RKO (cell line): Measurements from ENCODE around the gene CDH8.
"Not testable (repeated sequence)": the region's sequence is repeated elsewhere in the genome, so short reads cannot be mapped to it uniquely, and the experiment has no call there.

Experiments
- DNase-seq: peaks from one replicate; pipeline ENCODE4 v3.0.0-alpha.2; 2016; ENCODE audit warnings: low spot score

The CDH8 gene

DNA sequence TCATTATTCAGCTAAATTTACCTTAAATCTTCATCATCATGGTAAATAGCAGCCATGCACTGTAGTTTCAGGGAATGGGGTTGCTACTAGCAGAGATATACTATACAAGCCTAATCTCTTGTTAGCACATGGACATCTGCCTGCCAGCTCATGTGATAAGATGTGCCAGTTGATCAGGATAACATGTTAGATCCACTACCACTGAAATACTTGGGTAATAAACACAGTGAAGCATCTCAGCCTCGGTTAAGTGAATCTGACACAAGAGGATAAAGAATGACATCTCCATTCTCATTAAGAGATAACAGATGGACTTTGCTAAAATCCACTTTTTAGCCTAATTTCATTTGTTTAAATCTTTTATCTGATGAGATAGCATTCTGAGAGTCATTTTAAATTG lies 256.1 kb downstream of the CDH8 start:
- DNase-seq: no peak

DNA sequence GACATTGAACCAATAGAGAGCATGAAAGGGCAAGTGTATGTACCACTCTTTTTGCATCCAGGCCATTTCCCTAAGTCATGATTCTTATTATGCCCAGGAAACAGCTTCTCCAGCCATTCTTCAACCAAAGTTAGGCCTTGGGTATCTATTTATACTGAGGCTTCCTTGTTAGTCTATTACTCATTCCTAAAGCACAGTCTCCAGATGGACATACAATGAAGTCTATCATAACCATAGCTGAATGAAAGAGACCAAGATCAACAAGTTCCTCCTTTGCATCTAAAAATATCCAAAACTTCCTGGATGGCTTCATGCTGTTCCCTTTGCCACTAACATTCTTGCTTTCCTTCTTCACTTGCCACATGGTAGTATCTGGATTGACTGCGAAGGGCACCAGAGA lies 265.9 kb downstream of the CDH8 start:
- DNase-seq: no peak

DNA sequence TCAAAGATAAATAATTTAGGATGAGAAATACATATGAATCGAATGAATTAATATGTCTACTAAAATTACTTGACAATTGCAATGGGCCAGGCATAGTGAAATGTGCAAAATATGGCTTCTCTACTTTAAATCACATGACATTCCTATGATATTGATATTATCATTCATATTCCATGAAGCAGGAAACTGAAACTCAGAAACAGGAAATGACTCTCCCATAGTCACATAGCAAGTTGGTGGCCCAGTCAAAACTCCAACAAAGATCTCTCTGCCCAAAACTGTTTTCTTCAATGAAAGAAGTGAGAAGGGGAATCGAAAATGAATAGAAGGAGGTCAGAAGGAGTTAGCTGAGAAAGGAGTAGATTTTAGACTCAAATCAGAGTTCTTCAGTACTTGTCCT lies 272.2 kb downstream of the CDH8 start:
- DNase-seq: peak; percentile 6

DNA sequence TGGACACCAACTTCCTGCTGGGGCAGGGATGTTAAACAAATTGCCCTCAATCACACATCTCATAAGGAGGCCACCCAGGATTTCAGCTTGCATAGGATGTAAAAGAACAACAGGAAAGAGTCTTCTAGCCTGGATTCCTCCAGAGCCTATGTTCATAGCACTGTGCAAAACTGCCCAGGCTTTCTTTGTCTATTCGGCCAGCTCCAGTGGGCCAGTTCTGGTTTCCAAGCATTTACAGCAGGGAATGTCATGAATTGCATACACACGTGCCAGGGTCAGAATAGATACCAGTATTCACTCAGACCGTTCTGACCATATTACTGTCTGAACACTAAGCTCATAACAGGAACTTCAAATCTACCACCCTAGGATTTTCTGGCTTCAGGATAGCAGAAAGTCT lies 273.2 kb downstream of the CDH8 start:
- DNase-seq: no peak

DNA sequence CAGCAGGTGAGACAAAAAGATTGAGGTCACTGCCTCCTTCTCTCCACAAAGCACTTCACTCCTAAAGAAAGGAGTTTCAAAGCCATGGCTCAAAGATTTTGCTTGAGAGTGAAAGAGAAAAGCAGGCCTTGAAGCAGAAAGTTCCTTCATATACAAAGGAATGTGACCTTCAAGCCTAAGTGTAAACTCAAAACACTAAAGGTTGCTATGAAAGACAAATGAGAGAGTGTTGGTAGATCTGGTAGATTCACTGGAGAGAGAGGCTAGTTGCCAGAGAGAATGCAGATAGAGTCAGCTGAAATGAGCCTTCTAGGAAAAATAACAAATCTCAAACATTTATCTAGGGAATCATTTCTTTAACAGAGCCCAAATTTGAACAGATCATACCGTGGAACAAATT lies 305.2 kb downstream of the CDH8 start:
- DNase-seq: no peak

DNA sequence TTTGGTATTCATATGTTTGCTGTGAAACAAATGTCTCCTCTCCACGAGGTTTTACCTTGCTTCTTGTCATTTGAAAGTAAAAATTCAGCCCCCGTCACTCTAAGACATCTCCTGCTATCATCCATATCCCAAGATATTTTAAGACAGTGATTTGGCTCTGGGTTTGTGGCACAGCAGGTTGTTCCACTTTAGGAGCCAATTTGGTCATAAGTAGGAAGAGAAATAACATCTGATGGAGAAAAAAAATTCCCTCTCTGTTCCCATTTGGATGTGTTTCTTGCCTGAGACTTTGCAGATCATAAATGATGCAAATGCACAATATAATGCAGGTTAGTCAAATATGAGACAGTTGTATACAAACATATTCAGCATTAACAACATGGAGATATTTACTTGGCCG lies 309.5 kb downstream of the CDH8 start:
- no peak for DNase-seq

DNA sequence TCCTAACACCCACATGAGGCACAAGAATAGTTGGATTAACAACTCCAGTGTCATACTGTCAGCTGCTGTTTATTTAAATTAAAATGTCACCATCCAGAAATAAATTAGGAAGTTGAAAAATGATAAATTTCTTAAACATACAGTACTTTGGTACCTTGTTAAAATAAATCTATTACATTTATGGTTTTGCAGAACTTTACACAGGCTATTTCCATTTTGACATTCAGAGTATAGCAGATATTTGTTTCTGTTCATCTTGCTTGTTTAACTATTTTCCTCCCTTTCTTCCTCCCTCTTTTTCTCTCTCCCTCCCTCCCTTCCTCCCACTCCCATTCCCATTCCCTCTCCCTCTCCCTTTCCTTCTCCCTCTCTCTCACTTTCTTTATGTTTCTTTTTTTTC lies 310.1 kb downstream of the CDH8 start:
- DNase-seq: no peak

DNA sequence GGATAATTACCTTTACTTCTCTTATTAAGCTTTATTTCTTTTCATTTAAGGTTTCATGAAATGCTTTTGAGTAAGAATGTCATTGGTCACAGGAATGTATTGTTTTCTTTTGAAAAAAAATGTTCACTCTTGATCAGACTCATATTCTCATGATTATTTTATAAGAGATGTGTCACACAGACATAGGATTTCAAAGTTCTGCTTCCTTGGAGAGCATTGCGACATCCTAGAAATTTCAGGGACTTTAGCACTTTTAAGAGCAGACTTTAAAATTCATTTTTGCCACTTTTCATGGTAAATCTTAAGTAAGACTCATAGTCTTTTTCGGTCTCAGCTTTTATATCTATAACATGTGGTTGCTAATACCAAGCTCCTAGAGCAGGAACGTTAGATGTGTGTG lies 314.7 kb downstream of the CDH8 start:
- DNase-seq: no peak

DNA sequence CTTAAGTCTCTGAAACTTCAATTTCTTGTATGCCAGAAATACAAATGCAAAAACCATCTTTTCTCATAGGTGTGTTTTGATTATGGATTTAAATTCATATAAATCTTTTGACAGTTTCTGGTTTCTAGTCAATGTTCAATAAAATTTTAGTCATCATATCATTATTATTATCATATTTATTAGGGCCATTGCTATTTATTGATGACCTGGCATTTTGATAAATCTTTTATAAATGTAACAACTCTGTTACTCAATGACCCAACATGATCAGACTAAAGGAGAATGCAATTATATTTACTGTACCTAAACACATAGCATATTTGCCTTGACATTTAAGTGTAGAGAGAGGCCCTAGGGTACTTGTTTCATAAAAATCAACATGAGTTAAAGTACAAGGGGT lies 320.8 kb downstream of the CDH8 start:
- DNase-seq: no peak

DNA sequence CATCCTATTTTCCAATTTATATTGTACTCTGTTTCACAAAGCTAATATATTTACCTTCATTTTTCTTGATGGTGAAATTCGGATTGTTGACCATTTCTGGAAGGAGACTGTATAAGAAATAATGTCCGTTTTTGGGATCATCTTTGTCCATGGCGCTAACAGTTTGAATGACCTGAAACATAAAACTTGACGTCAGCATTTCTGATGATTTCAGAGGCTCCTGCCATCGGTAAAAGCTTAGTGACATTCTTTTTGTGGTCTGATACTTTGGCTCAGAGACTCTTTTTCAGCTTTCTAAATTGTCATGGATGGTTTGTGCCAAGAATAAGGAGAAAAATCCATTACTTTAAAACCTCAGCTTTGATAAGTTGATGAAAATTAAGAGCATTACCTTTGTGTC lies 322.5 kb downstream of the CDH8 start:
- no peak for DNase-seq

DNA sequence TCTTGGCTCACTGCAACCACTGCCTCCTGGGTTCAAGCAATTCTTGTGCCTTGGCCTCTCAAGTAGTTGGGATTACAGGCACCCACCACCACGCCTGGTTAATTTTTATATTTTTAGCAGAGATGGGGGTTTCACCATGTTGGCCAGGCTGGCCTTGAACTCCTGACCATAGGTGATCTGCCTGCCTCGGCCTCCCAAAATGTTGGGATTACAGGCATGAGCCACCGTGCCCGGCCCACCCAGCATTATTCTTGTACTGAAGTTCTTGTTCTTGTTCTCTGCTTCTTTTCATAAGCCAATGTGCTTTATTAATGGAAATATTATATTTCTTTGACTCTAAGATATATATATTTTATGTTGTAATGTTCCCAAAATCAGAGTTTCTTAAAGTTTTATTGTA lies 336.6 kb downstream of the CDH8 start:
- not testable (repeated sequence) for DNase-seq

DNA sequence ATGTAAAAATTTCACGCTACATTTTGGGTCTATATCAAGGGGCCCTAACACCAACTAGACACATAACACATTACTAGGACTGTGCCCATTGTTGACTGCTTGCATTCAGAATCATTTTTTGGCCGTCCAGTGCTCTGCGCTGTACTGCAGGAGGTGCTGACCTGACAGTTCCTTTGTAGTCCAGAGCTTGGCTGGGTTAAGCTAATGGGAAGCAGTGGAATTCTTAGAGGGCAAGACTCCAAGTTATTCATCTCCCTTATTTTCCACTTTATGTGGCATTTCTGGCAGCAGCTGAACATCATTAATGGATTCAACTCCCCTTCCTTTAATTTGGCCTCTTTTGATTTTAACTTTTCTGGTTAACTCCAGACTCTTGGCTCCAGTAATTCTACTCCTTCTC lies 351.7 kb downstream of the CDH8 start:
- DNase-seq: no peak

DNA sequence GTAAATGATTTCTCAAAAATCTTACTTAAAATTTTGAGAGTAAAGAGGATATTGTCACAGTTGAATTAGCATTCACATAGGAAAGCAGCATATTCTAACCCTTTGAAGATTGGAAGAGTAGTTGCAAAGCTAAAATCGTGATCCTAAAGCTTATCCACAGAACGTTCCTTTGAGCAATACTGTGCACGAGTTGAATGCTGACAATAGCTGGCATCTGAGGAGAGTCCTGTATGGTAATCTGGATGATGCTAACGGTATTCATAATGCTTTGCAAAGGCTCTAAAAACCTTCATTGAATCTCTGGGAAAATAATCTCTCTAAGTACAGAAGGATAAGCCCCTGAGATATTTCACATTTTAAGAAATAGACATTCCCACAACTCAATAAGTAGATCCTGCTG lies 354.6 kb downstream of the CDH8 start:
- no peak for DNase-seq

DNA sequence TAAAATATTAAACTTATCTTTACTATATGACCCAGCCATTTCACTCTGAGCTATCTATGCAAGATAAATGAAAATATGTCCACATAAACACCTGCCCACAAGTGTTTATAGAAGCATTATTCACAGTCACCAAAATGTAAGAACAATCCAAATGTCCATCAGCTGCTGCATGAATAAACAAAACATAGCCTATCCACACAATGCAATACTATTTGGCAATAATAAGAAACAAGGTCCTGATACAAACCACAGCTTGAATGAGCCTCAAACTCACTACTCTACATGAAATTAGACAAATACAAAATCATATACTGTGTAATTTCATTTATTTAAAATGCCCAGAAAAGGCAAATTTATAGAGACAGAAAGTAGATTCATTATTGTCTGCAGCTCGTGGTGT lies 355.1 kb downstream of the CDH8 start:
- no peak for DNase-seq

DNA sequence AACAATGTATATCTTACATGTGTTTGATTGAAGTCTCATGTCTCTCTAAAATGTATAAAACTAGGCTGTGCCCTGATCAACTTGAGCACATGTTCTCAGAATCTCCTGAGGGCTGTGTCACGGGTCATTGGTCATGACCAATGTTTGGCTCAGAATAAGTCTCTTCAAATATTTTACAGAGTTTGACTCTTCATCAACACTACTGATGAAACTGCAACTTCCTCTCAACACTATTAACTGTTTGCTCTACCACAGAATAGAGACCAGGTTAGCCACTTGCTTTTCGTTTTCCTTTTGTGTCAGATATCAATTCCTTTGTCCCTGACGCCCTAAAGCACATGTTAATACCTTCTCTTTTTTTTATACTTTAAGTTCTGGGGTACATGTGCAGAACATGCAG lies 358.1 kb downstream of the CDH8 start:
- DNase-seq: no peak

DNA sequence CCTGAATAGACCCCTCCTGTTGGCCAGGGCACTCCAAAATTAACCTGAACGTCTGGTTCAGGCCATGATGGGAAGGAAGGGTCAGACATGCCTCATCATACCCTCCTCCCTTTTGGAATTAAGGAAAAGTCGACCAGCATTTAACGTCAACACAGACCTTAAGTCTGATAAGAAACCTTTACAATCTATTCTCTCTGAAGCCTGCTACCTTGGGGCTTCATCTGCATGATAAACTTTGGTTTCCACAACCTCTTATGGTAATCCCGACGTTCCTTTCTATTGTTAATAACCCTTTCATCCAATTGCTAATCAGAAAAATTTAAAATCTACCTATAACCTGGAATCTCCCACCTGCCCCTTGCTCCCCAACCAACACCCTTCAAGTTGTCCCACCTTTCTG lies 358.5 kb downstream of the CDH8 start:
- no peak for DNase-seq

DNA sequence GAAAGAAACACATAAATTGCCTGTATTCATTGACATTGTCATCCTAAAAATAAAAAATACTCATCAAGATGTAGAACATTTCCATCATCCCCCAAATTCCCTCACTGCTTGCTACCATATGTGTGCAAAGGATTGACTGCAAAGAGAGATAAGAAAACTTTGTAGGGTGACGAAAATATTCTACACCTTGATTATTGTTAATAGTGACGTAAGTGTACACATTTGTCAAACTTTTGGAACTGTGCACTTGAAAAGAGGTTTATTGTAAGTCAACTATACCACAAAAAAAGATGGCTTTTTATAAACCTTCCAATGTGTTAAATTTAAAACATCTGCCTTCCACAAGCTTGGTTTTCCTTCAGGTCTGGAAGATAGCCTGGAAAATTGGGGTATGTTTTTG lies 359.5 kb downstream of the CDH8 start:
- DNase-seq: no peak

DNA sequence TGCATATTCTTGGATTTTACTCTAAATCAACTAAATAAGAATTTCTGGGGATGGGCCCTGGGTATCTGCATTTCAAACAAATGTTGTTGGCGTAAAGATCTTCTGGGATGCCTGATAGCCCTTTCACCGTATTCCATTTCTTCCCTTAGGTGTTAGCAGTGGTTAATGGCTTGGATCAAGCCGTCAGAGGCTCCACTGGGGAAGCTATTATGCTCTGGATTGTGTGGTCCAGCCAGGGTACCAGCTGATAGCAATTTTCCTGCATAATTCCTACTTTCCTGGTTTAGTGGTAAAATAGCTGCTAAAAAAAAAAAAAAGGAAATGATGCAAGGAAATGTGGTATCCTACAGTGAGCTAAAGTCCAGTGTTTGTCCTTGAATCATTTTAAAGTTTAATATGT lies 365.1 kb downstream of the CDH8 start:
- DNase-seq: no peak

DNA sequence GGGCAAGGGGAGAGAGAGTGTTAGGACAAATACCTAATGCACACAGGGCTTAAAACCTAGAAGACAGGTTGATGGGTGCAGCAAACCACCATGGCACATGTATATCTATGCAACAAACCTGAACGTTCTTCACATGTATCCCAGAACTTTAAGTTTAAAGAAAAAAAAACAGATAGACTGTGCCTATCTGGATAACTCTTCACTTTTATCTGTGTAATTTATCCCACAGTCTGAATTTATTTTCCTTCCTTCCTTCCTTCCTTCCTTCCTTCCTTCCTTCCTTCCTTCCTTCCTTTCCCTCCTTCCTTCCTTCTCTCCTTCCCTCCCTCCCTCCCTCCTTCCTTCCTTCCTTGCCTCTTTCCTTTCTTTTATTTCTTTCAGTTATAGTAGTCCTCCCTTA lies 370.7 kb downstream of the CDH8 start:
- no peak for DNase-seq

DNA sequence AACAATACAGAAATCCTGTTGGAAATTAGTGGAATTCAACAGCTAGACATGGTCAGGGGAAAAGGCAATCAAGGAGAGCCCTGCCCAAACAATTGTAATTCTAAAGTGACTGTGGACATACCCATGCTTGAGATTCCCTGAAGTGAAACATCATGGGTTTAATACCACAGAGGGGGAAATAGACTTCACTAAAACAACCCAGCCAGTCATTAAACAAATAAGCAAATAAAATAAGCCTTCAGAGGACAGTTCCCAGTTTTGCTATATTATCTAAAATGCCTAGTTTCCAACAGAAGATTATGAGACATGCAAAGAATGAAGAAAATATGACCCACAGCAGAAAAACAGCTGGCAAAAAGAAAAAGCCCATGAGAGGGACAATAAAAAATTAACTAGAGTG lies 376.3 kb downstream of the CDH8 start:
- DNase-seq: no peak

DNA sequence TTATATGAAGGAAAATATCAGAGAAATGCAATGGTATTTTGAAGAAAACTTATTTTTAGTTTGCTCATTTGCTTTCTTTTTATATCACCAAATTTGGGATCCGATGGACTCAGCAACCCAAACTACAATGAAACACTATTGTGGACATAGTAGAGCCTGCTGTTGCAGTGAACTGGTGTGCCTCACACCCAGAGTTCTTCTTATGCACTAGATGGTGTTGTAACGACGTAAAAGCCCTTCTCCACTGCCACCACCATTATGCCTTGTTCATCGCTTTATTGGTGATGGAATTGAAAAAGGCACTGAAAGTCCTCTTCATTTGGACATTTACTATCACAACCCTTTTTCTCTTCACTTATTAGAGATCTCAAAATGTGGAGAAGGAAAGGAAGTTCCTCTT lies 381.3 kb downstream of the CDH8 start:
- DNase-seq: no peak

DNA sequence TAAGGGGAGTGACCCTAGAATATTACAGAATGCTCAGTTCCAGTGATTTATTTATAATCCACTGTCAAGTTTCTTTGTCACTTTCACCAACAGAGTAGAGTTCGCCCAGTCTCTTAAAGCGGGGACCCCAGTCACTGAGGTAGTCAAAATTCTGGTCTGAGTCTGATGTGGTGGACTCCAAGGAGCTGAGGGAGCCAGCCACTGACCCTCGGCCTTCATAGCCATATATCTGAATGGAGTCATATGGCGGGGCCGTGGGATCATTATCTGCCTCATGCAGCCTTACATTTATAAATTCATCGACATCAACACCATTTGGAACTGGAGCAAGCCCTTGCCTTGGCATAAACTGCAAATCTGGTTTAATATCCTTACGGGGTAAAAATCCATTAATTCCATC lies 382.7 kb downstream of the CDH8 start:
- DNase-seq: no peak

DNA sequence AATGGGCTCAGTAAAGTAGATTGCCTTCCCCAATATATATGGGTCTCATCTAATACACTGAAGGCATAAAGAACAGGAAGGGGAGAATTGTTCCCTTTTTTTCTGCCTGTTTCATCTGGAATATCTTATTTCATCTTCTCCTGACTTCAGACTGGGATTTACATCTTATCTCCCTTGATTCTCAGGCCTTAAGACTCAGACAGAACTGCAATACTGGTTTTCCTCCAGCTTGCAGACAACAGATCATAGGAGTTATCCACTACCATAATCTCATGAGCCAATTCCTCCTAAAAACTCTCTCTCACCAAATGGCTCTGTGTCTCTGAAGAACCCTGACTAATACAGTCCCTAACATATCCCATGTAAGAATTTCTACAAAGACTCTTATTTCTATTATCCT lies 390.7 kb downstream of the CDH8 start:
- no peak for DNase-seq

DNA sequence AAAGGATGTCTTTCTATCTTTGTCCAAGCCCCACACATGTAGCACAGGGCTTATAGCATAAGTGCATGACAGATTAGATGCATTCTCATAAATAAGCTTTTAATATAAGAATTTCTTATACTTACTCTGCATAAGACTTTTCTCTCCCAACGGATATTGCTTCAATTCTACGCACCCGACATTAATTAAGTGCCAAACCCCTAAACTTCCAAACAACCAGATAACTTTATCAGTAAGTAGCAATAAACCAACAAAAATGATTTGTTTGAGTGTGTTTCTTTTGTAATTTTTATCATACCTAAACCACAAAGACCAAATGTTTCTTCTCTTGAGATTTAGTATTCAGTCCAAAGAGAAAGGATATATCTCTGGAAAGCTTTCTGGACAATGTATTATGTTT lies 391.5 kb downstream of the CDH8 start:
- no peak for DNase-seq

DNA sequence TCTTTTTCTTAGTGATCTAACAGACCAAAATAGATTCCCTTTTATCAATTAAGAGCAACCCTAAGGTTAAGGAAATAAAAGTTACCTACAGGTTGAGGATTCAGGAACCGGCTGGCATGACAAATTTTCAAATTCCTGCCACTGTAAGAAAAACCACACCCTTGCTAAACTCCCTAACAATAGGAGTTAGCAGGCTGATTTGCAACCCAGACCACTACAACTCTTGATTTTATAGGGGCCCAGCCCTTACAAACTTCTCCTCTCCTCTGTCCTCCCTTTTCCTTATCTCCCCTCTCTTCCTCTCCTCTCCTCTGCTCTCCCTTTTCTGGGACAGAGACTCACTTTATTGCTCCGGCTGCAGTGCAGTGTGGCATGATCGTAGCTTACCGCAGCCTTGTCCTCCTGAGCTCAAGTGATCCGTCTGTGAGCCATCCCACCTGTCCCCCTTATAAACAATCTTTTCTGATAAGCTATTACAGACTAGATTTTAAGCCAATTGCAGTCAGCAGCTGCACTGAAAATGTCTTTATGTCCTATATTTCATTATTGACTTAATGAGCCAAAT lies 418.9 kb downstream of the CDH8 start:
- no peak for DNase-seq
